GM11168 (cell line): ENCODE measurements around the gene ALG8.
"Not testable (repeated sequence)": the region's sequence is repeated elsewhere in the genome, so short reads cannot be mapped to it uniquely, and the experiment has no call there.

Experiments
- in situ Hi-C: fragments of 300-500 bp; cut with MboI; formaldehyde crosslinking; loops from one replicate; pipeline ENCODE4 v1.12.0; 2022; ENCODE audit warnings: low sequenced_read_pairs; ENCODE audit not compliant: unreplicated experiment

Gene ALG8

GRCh38 chr11:78109081-78110015, 30.1 kb downstream of the ALG8 start:
- in situ Hi-C loops = no loop called here

GRCh38 chr11:78100676-78101472, 38.6 kb downstream of the ALG8 start:
- in situ Hi-C loops = no loop called here

- in situ Hi-C loops = no loop called here
Measured at GRCh38 chr11:78100261-78100660, 39.2 kb downstream of the ALG8 start.

- in situ Hi-C loops = no loop called here
Measured at GRCh38 chr11:78099666-78100065, 39.8 kb downstream of the ALG8 start.

GRCh38 chr11:78097666-78098385, 41.6 kb downstream of the ALG8 start:
- in situ Hi-C loops = no loop called here

GRCh38 chr11:78094250-78094649, 45.2 kb downstream of the ALG8 start:
- in situ Hi-C loops = no loop called here

- in situ Hi-C loops = not testable (repeated sequence)
Measured at GRCh38 chr11:78086521-78087074, 52.8 kb downstream of the ALG8 start.

- in situ Hi-C loops = no loop called here
Measured at GRCh38 chr11:78085972-78086371, 53.5 kb downstream of the ALG8 start.

GRCh38 chr11:78084506-78084905, 54.9 kb downstream of the ALG8 start:
- in situ Hi-C loops = not testable (repeated sequence)

GRCh38 chr11:78083021-78083420, 56.4 kb downstream of the ALG8 start:
- in situ Hi-C loops = no loop called here

- in situ Hi-C loops = no loop called here
Measured at GRCh38 chr11:78082146-78082545, 57.3 kb downstream of the ALG8 start.

GRCh38 chr11:78081583-78081982, 57.8 kb downstream of the ALG8 start:
- in situ Hi-C loops = no loop called here

GRCh38 chr11:78080818-78081495, 58.5 kb downstream of the ALG8 start:
- in situ Hi-C loops = no loop called here

- in situ Hi-C loops = no loop called here
Measured at GRCh38 chr11:78080084-78080817, 59.2 kb downstream of the ALG8 start.

- in situ Hi-C loops = no loop called here
Measured at GRCh38 chr11:78079232-78080083, 60.0 kb downstream of the ALG8 start, which contains the start of gene NDUFC2. TSS of gene NDUFC2 (minus strand) at chr11:78079862. CDS start at chr11:78079744, 118 bp downstream.

GRCh38 chr11:78078218-78079167, 60.9 kb downstream of the ALG8 start:
- in situ Hi-C loops = no loop called here

- in situ Hi-C loops = not testable (repeated sequence)
Measured at GRCh38 chr11:78077592-78077991, 61.8 kb downstream of the ALG8 start.
